Measurements from ENCODE around the gene IRS2. TPM values are rescaled to one million over a fixed set of nuclear protein-coding genes. Genes with fewer than 3 reads are reported as not detected.
A peak's percentile ranks its signal among the peaks of the same experiment; 100 is the strongest.

The IRS2 gene
- total and polyA plus RNA-seq, 2 experiments from 2014 or later = 3.6 to 14.5 TPM

DNA sequence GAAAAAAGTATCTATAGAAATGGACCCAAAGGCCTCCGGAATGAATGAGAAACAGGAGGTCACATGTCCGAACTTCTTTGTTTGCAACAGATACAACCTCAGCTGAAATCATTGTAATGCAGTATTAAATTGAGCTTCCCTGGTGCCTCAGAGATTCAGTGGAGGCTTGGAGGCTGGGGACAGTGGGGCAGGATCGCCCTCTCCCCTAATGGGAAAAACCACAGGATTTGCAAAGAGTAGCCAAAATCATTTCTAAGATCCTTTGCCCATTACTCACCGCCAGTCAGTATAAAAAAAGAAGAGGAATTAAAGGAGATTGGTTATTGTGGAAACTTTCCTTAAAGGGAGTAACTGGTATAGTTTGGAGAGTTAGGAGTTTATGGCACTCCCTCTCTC, 30.4 kb upstream of the IRS2 start:
- Histone ChIP-seq H2AFZ (0 out of 2 replicates have a peak overlapping the region, but pooled peaks have one; percentile 6), H3K4me2 (peak overlapping the region; percentile 1; the same call in 1 of the 2 replicates), H3K79me2 (replicated peaks; ENCODE audit: insufficient read depth) (no peaks in the 10 kb centered on the region), H3F3A (replicated peaks; ENCODE audit: low read depth) (no peaks in the 10 kb centered on the region), H3K4me3 (no peak overlapping the region), H3K27ac (ENCODE audit: low read depth) (0 out of 2 replicates have a peak overlapping the region, but pooled peaks have one; percentile 9), H3K27me3 (ENCODE audit: insufficient read depth) (no peaks in the 10 kb centered on the region), H3K9me2 (ENCODE audit: insufficient read depth) (peaks cover 8% of the 10 kb centered on the region; the same call in 1 of the 2 replicates), H4K20me1 (replicated peaks; ENCODE audit: insufficient read depth) (no peaks in the 10 kb centered on the region), H3K36me3 (ENCODE audit: insufficient read depth) (no peaks in the 10 kb centered on the region), H3K4me1 (ENCODE audit: insufficient read depth) (no peaks in the 10 kb centered on the region; the same call in 1 of the 2 replicates)
- Mint-ChIP-seq H3K36me3 (ENCODE audit: low read depth) (no peaks in the 10 kb centered on the region), H3K4me3 (no peak overlapping the region), H3K9me3 (no peaks in the 10 kb centered on the region; the same call in 2 of the 3 replicates), H3K4me1 (peaks cover 31% of the 10 kb centered on the region), H3K27ac (no peak overlapping the region), H3K27me3 (ENCODE audit: insufficient read depth, low read depth, poor library complexity) (peaks cover 1% of the 10 kb centered on the region)
- peak; percentile 11 for DNase-seq (ENCODE audit: low spot score)
- ATAC-seq = peak; percentile 43
- TF ChIP-seq CREB1 (CRISPR knock-in tag; IDR thresholded peaks at IDR 0.05; ENCODE audit: low read depth) (no peak), ZNF331 (CRISPR knock-in tag; IDR thresholded peaks at IDR 0.05; ENCODE audit: low read depth) (no peak), EZH2 (IDR thresholded peaks at IDR 0.05; ENCODE audit: low read depth, unreplicated experiment) (no peak), STAT1 (IDR thresholded peaks at IDR 0.05; ENCODE audit: unreplicated experiment) (no peak), JUNB (IDR thresholded peaks at IDR 0.05; ENCODE audit: unreplicated experiment) (no peak), EZH2phosphoT487 (IDR thresholded peaks at IDR 0.05; ENCODE audit: unreplicated experiment) (no peak), POLR2AphosphoS5 (IDR thresholded peaks at IDR 0.05; ENCODE audit: low read depth) (no peak)
- TF ChIP-seq, protein P1, sequence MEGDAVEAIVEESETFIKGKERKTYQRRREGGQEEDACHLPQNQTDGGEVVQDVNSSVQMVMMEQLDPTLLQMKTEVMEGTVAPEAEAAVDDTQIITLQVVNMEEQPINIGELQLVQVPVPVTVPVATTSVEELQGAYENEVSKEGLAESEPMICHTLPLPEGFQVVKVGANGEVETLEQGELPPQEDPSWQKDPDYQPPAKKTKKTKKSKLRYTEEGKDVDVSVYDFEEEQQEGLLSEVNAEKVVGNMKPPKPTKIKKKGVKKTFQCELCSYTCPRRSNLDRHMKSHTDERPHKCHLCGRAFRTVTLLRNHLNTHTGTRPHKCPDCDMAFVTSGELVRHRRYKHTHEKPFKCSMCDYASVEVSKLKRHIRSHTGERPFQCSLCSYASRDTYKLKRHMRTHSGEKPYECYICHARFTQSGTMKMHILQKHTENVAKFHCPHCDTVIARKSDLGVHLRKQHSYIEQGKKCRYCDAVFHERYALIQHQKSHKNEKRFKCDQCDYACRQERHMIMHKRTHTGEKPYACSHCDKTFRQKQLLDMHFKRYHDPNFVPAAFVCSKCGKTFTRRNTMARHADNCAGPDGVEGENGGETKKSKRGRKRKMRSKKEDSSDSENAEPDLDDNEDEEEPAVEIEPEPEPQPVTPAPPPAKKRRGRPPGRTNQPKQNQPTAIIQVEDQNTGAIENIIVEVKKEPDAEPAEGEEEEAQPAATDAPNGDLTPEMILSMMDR (conservative IDR thresholded peaks at IDR 0.05; ENCODE audit: low read depth in 2 of 2) = no peak
- TF ChIP-seq, protein P2, sequence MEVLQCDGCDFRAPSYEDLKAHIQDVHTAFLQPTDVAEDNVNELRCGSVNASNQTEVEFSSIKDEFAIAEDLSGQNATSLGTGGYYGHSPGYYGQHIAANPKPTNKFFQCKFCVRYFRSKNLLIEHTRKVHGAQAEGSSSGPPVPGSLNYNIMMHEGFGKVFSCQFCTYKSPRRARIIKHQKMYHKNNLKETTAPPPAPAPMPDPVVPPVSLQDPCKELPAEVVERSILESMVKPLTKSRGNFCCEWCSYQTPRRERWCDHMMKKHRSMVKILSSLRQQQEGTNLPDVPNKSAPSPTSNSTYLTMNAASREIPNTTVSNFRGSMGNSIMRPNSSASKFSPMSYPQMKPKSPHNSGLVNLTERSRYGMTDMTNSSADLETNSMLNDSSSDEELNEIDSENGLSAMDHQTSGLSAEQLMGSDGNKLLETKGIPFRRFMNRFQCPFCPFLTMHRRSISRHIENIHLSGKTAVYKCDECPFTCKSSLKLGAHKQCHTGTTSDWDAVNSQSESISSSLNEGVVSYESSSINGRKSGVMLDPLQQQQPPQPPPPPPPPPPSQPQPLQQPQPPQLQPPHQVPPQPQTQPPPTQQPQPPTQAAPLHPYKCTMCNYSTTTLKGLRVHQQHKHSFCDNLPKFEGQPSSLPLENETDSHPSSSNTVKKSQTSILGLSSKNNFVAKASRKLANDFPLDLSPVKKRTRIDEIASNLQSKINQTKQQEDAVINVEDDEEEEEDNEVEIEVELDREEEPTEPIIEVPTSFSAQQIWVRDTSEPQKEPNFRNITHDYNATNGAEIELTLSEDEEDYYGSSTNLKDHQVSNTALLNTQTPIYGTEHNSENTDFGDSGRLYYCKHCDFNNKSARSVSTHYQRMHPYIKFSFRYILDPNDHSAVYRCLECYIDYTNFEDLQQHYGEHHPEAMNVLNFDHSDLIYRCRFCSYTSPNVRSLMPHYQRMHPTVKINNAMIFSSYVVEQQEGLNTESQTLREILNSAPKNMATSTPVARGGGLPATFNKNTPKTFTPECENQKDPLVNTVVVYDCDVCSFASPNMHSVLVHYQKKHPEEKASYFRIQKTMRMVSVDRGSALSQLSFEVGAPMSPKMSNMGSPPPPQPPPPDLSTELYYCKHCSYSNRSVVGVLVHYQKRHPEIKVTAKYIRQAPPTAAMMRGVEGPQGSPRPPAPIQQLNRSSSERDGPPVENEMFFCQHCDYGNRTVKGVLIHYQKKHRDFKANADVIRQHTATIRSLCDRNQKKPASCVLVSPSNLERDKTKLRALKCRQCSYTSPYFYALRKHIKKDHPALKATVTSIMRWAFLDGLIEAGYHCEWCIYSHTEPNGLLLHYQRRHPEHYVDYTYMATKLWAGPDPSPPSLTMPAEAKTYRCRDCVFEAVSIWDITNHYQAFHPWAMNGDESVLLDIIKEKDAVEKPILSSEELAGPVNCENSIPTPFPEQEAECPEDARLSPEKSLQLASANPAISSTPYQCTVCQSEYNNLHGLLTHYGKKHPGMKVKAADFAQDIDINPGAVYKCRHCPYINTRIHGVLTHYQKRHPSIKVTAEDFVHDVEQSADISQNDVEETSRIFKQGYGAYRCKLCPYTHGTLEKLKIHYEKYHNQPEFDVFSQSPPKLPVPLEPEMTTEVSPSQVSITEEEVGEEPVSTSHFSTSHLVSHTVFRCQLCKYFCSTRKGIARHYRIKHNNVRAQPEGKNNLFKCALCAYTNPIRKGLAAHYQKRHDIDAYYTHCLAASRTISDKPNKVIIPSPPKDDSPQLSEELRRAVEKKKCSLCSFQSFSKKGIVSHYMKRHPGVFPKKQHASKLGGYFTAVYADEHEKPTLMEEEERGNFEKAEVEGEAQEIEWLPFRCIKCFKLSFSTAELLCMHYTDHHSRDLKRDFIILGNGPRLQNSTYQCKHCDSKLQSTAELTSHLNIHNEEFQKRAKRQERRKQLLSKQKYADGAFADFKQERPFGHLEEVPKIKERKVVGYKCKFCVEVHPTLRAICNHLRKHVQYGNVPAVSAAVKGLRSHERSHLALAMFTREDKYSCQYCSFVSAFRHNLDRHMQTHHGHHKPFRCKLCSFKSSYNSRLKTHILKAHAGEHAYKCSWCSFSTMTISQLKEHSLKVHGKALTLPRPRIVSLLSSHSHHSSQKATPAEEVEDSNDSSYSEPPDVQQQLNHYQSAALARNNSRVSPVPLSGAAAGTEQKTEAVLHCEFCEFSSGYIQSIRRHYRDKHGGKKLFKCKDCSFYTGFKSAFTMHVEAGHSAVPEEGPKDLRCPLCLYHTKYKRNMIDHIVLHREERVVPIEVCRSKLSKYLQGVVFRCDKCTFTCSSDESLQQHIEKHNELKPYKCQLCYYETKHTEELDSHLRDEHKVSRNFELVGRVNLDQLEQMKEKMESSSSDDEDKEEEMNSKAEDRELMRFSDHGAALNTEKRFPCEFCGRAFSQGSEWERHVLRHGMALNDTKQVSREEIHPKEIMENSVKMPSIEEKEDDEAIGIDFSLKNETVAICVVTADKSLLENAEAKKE (CRISPR knock-in tag; IDR thresholded peaks at IDR 0.05) = no peak
- TF ChIP-seq, protein P3, sequence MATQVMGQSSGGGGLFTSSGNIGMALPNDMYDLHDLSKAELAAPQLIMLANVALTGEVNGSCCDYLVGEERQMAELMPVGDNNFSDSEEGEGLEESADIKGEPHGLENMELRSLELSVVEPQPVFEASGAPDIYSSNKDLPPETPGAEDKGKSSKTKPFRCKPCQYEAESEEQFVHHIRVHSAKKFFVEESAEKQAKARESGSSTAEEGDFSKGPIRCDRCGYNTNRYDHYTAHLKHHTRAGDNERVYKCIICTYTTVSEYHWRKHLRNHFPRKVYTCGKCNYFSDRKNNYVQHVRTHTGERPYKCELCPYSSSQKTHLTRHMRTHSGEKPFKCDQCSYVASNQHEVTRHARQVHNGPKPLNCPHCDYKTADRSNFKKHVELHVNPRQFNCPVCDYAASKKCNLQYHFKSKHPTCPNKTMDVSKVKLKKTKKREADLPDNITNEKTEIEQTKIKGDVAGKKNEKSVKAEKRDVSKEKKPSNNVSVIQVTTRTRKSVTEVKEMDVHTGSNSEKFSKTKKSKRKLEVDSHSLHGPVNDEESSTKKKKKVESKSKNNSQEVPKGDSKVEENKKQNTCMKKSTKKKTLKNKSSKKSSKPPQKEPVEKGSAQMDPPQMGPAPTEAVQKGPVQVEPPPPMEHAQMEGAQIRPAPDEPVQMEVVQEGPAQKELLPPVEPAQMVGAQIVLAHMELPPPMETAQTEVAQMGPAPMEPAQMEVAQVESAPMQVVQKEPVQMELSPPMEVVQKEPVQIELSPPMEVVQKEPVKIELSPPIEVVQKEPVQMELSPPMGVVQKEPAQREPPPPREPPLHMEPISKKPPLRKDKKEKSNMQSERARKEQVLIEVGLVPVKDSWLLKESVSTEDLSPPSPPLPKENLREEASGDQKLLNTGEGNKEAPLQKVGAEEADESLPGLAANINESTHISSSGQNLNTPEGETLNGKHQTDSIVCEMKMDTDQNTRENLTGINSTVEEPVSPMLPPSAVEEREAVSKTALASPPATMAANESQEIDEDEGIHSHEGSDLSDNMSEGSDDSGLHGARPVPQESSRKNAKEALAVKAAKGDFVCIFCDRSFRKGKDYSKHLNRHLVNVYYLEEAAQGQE (IDR thresholded peaks at IDR 0.05; ENCODE audit: unreplicated experiment) = no peak

All from GM23338 (cell line).